ENCODE measurements around the gene CYSLTR2.
A peak's percentile ranks its signal among the peaks of the same experiment; 100 is the strongest.

CYSLTR2 gene, protein sequence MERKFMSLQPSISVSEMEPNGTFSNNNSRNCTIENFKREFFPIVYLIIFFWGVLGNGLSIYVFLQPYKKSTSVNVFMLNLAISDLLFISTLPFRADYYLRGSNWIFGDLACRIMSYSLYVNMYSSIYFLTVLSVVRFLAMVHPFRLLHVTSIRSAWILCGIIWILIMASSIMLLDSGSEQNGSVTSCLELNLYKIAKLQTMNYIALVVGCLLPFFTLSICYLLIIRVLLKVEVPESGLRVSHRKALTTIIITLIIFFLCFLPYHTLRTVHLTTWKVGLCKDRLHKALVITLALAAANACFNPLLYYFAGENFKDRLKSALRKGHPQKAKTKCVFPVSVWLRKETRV

DNA sequence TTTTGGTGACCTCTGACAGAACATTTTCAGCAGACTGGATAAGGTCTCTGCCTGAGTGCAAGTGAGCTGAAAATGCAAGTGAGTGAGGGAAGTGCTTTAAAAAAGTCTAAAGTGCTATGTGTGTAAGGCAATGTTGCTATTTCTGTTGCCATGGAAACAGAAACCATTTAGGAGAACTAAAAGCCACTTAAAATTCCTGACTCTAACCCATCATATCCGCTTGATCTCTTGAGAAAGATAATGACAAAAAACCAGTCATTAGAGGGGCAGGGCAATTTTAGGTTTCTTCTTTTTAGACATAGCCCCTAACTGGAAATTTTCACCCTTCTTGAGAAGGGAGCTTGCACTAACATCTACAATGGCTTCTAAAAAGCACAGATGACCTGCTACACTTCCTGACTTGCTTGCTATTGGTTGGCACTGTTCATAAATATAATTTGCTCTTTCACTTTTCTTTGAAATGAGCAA, at the start of gene CYSLTR2:
TSS of gene CYSLTR2 (plus strand) at position 458 of the 468 bp plus-strand sequence. CDS start 52,889 bp downstream, outside the sequence.
- no peak within 1 kb of the TSS for H3K4me3 ChIP-seq (ENCODE audit: control insufficient read depth, low read depth, low read length)
- TF ChIP-seq, protein P1, sequence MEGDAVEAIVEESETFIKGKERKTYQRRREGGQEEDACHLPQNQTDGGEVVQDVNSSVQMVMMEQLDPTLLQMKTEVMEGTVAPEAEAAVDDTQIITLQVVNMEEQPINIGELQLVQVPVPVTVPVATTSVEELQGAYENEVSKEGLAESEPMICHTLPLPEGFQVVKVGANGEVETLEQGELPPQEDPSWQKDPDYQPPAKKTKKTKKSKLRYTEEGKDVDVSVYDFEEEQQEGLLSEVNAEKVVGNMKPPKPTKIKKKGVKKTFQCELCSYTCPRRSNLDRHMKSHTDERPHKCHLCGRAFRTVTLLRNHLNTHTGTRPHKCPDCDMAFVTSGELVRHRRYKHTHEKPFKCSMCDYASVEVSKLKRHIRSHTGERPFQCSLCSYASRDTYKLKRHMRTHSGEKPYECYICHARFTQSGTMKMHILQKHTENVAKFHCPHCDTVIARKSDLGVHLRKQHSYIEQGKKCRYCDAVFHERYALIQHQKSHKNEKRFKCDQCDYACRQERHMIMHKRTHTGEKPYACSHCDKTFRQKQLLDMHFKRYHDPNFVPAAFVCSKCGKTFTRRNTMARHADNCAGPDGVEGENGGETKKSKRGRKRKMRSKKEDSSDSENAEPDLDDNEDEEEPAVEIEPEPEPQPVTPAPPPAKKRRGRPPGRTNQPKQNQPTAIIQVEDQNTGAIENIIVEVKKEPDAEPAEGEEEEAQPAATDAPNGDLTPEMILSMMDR (conservative IDR thresholded peaks at IDR 0.05; ENCODE audit: control insufficient read depth, insufficient read depth, low read depth, low read length): no peak
- DNase-seq (ENCODE audit: low read depth): peak; percentile 49

DNA sequence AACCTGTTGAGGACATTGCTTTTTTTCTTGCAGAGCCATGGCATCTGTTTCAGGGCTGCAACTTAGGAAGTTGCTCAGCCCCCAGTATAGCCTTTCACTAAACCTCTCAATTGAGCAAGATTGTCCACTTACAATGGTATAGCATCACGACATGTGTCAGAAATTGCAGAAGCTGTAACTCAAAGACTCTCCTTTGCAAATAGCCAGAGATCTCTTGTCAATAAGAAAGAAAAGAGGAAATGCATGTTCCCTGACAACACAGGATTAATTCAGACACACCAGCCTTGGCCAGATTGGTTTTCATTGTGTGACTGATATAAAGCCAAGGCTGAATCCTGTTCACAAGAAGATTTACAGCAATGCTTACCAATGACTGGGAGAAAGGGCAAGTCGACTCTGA, 38.7 kb upstream of the CYSLTR2 start:
- H3K4me3 ChIP-seq (ENCODE audit: control insufficient read depth, low read depth, low read length): no peak overlapping the region
- TF ChIP-seq, protein P1 (conservative IDR thresholded peaks at IDR 0.05; ENCODE audit: control insufficient read depth, insufficient read depth, low read depth, low read length): no peak
- DNase-seq (ENCODE audit: low read depth): no peak

DNA sequence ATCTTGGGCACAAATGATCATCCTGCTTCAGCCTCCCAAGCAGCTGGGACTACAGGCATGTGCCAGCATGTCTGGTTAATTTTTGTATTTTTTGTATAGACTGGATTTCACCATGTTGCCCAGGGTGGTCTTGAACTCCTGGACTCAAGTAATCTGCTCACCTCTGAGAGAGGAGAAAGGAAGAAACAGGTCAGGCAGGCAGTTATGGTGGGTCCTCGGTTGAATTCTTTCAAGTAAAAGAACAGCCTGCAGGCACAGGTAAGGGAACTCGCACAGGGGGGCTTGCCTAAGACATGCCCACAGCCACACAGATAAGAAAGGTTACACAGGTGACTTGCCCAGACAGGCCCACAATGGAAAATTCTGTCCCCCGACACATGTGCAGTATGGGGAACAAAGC, 34.8 kb upstream of the CYSLTR2 start:
- TF ChIP-seq, protein P1 (conservative IDR thresholded peaks at IDR 0.05; ENCODE audit: control insufficient read depth, insufficient read depth, low read depth, low read length): no peak
- DNase-seq (ENCODE audit: low read depth): no peak
- no peak overlapping the region for H3K4me3 ChIP-seq (ENCODE audit: control insufficient read depth, low read depth, low read length)

DNA sequence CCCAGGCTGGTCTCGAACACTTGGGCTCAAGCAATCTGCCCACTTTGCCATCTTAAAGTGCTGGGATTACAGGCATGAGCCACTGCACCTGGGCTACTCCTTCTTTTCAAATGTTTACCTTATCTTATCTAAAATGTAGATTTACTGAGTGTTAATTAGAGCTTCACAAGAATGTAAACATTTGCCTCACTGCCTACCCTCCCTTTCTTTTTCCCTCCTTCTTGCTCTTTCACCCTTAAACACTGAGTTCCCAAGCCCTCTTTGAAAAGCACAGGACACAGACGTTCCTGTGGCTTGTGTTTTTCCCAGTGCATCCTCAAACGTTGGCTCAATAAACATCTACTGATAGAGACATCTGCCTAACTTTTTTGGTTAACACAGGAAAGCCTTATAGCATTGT, 32.7 kb upstream of the CYSLTR2 start:
- DNase-seq (ENCODE audit: low read depth): no peak
- TF ChIP-seq, protein P1 (conservative IDR thresholded peaks at IDR 0.05; ENCODE audit: control insufficient read depth, insufficient read depth, low read depth, low read length): no peak
- no peak overlapping the region for H3K4me3 ChIP-seq (ENCODE audit: control insufficient read depth, low read depth, low read length)

DNA sequence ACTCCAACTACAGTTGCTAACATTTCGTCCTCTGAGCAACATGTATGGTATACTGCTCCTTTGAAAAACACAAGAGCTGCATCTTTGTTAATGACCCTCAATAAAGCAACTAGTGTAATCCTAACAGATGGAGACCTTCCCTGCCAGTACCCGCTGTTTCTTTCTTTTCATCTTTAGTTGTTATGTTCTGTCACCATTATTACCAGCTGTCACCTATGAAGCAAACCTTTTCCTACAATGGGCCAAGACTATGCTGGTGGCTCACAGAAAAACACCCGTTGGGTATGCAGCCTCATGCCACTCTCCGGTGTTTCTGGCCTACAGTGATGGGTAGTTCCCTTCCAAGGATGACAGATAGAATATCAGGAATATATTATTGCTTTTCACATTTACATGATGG, 29.7 kb upstream of the CYSLTR2 start:
- H3K4me3 ChIP-seq (ENCODE audit: control insufficient read depth, low read depth, low read length): no peak overlapping the region
- DNase-seq (ENCODE audit: low read depth): no peak
- TF ChIP-seq, protein P1 (conservative IDR thresholded peaks at IDR 0.05; ENCODE audit: control insufficient read depth, insufficient read depth, low read depth, low read length): no peak

DNA sequence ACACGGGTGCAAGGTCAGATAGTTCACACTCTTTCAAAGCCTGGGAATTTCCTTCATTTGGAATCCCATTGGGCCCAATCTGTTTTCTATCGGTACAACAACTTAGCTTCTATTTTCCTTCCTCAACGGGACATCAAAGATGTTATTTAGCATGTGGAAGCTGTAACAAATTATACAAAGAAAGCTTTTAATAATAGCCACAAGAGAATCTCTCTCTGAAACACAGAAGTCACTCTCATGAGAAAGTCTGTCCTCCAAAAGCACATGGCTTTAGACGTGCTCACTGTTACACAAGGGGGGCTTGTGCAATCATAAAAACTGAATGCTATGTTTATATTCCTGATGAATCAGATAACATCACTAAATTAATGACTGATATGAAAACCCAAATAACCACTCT, 28.9 kb upstream of the CYSLTR2 start:
- no peak overlapping the region for H3K4me3 ChIP-seq (ENCODE audit: control insufficient read depth, low read depth, low read length)
- TF ChIP-seq, protein P1 (conservative IDR thresholded peaks at IDR 0.05; ENCODE audit: control insufficient read depth, insufficient read depth, low read depth, low read length): no peak
- peak; percentile 44 for DNase-seq (ENCODE audit: low read depth)
